ENCODE data around the gene OVOL2.

Gene OVOL2

GRCh38 chr20:18077157-18077556 lies 19.4 kb upstream of the OVOL2 start:
- Histone ChIP-seq H3K4me1 (ENCODE audit: low read depth, poor library complexity, severe bottlenecking) (no peaks in the 10 kb centered on the region), H3K4me2 (no peak overlapping the region), H2AFZ (ENCODE audit: low read depth) (no peak overlapping the region), H3K36me3 (ENCODE audit: insufficient read depth) (no peaks in the 10 kb centered on the region), H4K20me1 (ENCODE audit: insufficient read depth) (no peaks in the 10 kb centered on the region), H3K27ac (no peak overlapping the region), H3K9ac (no peak overlapping the region), H3K27me3 (ENCODE audit: insufficient read depth, low read depth) (no peaks in the 10 kb centered on the region), H3K4me3 (IDR thresholded peaks at IDR 0.05; ENCODE audit: insufficient read depth, low read depth, low read length) (no peak overlapping the region), H3K79me2 (ENCODE audit: insufficient read depth, low read depth) (no peaks in the 10 kb centered on the region)
- no peak for TF ChIP-seq CTCF (conservative IDR thresholded peaks at IDR 0.05; ENCODE audit: low read depth, low read length)

- Histone ChIP-seq H3K4me3 (IDR thresholded peaks at IDR 0.05; ENCODE audit: insufficient read depth, low read depth, low read length) (no peak overlapping the region), H3K4me2 (no peak overlapping the region), H3K4me1 (ENCODE audit: low read depth, poor library complexity, severe bottlenecking) (no peaks in the 10 kb centered on the region), H3K79me2 (ENCODE audit: insufficient read depth, low read depth) (no peaks in the 10 kb centered on the region), H3K27ac (no peak overlapping the region), H2AFZ (ENCODE audit: low read depth) (no peak overlapping the region), H3K27me3 (ENCODE audit: insufficient read depth, low read depth) (no peaks in the 10 kb centered on the region), H4K20me1 (ENCODE audit: insufficient read depth) (no peaks in the 10 kb centered on the region), H3K9ac (no peak overlapping the region), H3K36me3 (ENCODE audit: insufficient read depth) (no peaks in the 10 kb centered on the region)
- TF ChIP-seq CTCF (conservative IDR thresholded peaks at IDR 0.05; ENCODE audit: low read depth, low read length) = no peak
These were observed 14.8 kb upstream of the OVOL2 start for GRCh38 chr20:18072532-18072931.

GRCh38 chr20:18066421-18067333 lies 9.0 kb upstream of the OVOL2 start:
- Histone ChIP-seq H3K27ac (no peak overlapping the region), H4K20me1 (ENCODE audit: insufficient read depth) (no peaks in the 10 kb centered on the region), H3K9ac (no peak overlapping the region), H3K4me1 (ENCODE audit: low read depth, poor library complexity, severe bottlenecking) (no peaks in the 10 kb centered on the region), H3K79me2 (ENCODE audit: insufficient read depth, low read depth) (no peaks in the 10 kb centered on the region), H2AFZ (ENCODE audit: low read depth) (no peak overlapping the region), H3K27me3 (ENCODE audit: insufficient read depth, low read depth) (no peaks in the 10 kb centered on the region), H3K36me3 (ENCODE audit: insufficient read depth) (no peaks in the 10 kb centered on the region), H3K4me3 (IDR thresholded peaks at IDR 0.05; ENCODE audit: insufficient read depth, low read depth, low read length) (no peak overlapping the region), H3K4me2 (no peak overlapping the region)
- TF ChIP-seq CTCF (conservative IDR thresholded peaks at IDR 0.05; ENCODE audit: low read depth, low read length) = no peak

- Histone ChIP-seq H2AFZ (ENCODE audit: low read depth) (no peak overlapping the region), H3K4me3 (IDR thresholded peaks at IDR 0.05; ENCODE audit: insufficient read depth, low read depth, low read length) (no peak overlapping the region), H3K4me1 (ENCODE audit: low read depth, poor library complexity, severe bottlenecking) (no peaks in the 10 kb centered on the region), H4K20me1 (ENCODE audit: insufficient read depth) (no peaks in the 10 kb centered on the region), H3K9ac (no peak overlapping the region), H3K36me3 (ENCODE audit: insufficient read depth) (no peaks in the 10 kb centered on the region), H3K27me3 (ENCODE audit: insufficient read depth, low read depth) (no peaks in the 10 kb centered on the region), H3K27ac (no peak overlapping the region), H3K4me2 (no peak overlapping the region), H3K79me2 (ENCODE audit: insufficient read depth, low read depth) (no peaks in the 10 kb centered on the region)
- no peak for TF ChIP-seq CTCF (conservative IDR thresholded peaks at IDR 0.05; ENCODE audit: low read depth, low read length)
These were observed 6.0 kb upstream of the OVOL2 start for GRCh38 chr20:18063676-18064075.
